GM12865 (cell line): ENCODE data around the gene ORM2.
"Not testable (repeated sequence)": the region's sequence is repeated elsewhere in the genome, so short reads cannot be mapped to it uniquely, and the experiment has no call there.

Source experiments
- DNase-seq: peaks from one replicate; pipeline ENCODE4 v3.0.0; 2010; ENCODE audit warnings: low read depth
- H3K4me3 ChIP-seq: 2 replicates; pipeline ENCODE4 v1.5.1; 2011; ENCODE audit warnings: mild to moderate bottlenecking, low read depth, low read length, control low read depth
- TF ChIP-seq, protein P1 (sequence below): IDR thresholded peaks from 2 replicates; pipeline ENCODE4 v1.5.1; 2011; ENCODE audit warnings: low read length, control low read depth, low read depth, inconsistent platforms; ENCODE audit not compliant: insufficient read depth; ENCODE audit errors: missing control alignments

ORM2 gene

DNA sequence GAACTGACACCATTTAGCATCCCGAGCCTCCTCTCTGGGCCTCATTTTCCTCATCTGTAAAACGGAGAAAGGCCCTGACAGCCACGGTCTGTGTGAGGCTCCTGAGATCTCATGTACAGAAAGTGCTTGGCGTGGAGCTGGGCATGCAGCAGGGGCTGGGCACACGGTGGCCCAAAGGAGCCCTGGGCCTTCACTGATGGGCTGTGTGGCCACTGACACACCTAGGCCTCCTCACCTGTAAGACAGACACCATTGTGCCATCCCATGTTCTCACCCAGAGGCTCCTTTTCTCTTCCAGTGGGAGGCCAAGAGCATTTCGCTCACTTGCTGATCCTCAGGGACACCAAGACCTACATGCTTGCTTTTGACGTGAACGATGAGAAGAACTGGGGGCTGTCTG, 5.2 kb upstream of the ORM2 start:
- no peak for DNase-seq
- TF ChIP-seq, protein P1, sequence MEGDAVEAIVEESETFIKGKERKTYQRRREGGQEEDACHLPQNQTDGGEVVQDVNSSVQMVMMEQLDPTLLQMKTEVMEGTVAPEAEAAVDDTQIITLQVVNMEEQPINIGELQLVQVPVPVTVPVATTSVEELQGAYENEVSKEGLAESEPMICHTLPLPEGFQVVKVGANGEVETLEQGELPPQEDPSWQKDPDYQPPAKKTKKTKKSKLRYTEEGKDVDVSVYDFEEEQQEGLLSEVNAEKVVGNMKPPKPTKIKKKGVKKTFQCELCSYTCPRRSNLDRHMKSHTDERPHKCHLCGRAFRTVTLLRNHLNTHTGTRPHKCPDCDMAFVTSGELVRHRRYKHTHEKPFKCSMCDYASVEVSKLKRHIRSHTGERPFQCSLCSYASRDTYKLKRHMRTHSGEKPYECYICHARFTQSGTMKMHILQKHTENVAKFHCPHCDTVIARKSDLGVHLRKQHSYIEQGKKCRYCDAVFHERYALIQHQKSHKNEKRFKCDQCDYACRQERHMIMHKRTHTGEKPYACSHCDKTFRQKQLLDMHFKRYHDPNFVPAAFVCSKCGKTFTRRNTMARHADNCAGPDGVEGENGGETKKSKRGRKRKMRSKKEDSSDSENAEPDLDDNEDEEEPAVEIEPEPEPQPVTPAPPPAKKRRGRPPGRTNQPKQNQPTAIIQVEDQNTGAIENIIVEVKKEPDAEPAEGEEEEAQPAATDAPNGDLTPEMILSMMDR: no peak

DNA sequence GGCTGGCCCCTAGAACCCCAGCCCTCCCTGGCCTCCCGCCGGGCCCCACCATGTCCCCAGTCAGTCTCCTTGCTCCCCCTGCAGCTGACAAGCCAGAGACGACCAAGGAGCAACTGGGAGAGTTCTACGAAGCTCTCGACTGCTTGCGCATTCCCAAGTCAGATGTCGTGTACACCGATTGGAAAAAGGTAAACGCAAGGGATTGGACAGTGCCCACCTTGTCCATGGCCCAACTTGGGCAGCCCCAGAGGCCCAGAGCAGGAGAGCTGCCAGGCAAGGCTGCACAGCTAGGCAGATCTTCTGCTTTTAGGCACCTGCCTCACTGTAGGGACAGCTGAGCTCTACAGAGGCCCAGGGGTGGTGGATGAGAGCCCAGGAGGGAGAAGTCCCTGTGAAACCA, 4.7 kb upstream of the ORM2 start:
- not testable (repeated sequence) for DNase-seq, H3K4me3 ChIP-seq

More for the DNA sequence above, 5.2 kb upstream of the ORM2 start:
- H3K4me3 ChIP-seq: no peak overlapping the region

DNA sequence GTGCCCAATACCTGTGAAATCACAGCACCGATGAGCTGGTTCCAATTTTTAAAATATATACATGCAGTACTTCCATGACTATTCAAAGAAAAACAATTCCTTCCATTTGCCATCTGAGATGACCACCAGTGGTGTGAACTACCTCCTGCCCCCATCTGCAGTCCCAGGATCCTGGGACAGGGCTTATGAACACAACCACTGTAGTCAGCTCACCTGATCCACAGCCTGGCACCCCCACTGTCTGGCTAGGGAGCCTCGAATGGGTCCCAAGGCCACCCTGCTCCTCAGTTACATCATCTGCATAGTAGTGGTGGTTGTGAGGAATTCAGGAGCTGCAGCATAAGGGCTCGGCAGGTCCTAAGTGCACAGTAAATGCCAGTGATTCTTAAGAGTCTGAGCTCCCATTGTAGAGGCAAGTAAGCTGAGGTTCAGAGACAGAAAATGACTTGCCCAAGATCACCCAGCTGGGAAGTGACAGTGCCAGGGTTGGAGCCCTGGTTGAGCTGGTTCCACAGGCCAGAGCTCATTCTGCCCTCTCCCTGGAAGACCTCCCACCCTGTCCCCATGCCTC, 3.9 kb upstream of the ORM2 start:
- not testable (repeated sequence) for DNase-seq, H3K4me3 ChIP-seq

DNA sequence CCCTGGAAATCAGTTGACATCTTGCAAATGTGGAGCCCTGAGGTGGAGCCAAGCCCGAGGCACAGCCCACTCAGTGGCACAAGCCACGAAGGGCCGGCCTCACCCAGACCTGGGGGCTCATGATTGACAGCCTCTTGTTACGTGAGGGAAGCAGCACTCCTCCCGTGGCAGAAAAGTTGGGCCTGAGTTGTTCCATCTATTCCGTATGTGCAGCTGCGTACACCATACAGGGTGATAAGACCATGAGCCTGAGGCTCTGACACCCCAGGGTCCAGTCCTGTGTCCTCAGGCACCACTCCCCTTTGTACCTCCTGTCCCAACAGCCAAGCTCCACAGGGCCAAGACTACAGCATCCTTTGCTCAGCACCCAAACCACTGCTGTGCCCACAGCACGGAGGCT, 1.9 kb upstream of the ORM2 start:
- no peak overlapping the region for H3K4me3 ChIP-seq
- DNase-seq: no peak
- TF ChIP-seq, protein P1: no peak

DNA sequence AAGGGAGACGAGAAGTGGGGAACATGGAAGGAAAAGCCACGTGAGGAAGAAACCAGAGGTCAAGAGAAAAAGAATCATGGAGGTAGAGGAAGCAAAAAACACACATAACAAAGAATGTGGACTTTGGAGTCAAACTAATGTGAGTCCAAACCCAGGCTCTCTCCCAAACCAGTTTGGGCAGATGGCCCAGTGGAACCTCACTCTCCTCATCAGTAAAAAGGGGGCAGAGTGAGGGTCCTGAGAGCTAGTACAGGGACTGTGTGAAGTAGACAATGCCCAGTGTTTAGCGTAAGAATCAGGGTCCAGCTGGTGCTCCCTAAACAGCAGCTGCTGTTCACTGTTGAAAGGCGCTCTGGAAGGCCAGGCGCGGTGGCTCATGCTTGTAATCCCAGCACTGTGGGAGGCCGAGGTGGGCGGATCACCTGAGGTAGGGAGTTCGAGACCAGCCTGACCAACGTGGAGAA, 1.3 kb upstream of the ORM2 start:
- not testable (repeated sequence) for DNase-seq, H3K4me3 ChIP-seq

DNA sequence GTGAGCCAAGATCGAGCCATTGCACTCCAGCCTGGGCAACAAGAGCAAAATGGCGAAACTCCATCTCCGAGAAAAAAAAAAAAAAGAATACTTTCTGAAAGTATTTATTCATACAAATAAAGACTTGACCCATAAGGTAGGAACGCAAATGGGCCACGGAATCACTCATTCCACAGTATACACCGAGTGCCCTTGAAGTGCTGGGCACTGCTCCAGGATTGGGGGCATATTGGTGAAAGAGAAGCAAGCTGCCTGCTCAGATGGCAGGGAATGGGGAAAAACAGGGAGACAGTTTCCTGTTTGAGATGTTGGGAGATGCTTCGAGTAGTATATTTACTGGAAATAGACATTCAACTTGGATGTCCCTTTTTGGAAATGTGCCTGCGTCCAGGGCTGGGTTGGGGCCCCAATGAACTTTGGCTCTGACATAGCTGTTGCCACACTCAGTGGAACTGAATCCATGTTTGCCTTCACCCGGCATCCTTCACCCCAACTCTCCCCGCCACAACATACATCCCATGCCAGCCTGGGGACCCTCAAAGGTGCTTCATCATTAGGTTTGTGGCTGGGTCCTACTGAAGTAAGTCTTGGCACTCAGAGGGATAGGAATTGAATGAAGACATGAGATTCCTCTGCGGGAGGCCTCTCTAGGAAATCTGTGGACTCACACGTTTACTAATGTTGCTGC, 588 bp upstream of the ORM2 start:
- H3K4me3 ChIP-seq, DNase-seq: not testable (repeated sequence)

DNA sequence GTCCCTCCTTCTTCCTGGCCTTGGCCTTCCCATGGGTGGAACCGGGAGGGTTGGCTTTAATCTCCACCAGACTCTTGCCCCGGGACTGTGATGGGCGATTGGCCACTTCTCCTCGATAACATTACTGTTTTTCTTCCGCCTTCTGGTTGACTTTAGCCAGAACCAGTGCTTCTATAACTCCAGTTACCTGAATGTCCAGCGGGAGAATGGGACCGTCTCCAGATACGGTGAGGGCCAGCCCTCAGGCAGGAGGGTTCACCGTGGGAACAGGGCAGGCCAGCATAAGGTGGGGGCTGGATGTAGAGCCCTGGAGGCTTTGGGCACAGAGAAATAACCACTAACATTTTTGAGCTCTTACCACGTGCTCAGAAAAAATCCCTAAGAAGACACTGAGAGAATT, 967 bp downstream of the ORM2 start:
- TF ChIP-seq, protein P1: no peak
- no peak overlapping the region for H3K4me3 ChIP-seq
- DNase-seq: no peak

DNA sequence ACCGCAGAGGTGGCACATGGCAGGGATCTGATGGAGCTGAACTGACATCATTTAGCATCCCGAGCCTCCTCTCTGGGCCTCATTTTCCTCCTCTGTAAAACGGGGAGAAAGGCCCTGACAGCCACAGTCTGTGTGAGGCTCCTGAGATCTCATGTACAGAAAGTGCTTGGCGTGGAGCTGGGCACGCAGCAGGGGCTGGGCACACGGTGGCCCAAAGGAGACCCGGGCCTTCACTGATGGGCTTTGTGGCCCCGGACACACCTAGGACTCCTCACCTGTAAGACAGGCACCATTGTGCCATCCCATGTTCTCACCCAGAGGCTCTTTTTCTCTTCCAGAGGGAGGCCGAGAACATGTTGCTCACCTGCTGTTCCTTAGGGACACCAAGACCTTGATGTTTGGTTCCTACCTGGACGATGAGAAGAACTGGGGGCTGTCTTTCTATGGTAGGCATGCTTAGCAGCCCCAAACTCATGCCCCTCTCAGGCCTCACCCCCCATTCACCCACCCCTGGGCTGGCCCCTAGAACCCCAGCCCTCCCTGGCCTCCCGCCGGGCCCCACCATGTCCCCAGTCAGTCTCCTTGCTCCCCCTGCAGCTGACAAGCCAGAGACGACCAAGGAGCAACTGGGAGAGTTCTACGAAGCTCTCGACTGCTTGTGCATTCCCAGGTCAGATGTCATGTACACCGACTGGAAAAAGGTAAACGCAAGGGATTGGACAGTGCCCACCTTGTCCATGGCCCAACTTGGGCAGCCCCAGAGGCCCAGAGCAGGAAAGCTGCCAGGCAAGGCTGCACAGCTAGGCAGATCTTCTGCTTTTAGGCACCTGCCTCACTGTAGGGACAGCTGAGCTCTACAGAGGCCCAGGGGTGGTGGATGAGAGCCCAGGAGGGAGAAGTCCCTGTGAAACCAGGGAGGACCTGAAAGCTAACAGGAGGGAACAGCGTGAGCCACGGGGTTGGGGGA, 1.8 kb downstream of the ORM2 start:
- not testable (repeated sequence) for DNase-seq, H3K4me3 ChIP-seq

DNA sequence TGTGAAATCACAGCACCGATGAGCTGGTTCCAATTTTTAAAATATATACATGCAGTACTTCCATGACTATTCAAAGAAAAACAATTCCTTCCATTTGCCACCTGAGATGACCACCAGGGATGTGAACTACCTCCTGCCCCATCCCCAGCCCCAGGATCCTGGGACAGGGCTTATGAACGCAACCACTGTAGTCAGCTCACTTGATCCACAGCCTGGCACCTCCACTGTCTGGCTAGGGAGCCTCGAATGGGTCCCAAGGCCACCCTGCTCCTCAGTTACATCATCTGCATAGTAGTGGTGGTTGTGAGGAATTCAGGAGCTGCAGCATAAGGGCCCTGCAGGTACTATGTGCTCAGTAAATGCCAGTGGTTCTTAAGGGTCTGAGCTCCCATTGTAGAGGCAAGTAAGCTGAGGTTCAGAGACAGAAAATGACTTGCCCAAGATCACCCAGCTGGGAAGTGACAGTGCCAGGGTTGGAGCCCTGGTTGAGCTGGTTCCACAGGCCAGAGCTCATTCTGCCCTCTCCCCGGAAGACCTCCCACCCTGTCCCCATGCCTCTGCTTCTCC, 2.9 kb downstream of the ORM2 start:
- not testable (repeated sequence) for H3K4me3 ChIP-seq

DNA sequence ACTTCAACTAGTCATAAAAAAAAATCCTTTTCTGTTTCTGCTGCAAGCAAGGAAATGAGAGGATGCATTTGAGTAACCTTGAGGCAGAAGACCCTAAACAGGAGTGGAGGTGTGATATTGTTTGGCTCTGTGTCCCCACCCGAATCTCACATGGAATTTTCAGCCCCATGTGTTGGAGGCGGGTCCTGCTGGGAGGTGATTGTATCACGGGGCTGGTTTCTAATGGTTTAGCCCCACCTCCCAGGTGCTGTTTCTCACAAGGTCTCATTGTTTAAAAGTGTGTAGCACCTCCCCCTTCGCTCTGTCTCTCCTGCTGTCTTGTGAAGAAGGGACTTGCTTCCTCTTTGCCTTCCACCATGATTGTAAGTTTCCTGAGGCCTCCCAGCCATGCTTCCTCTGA, 4.0 kb downstream of the ORM2 start:
- H3K4me3 ChIP-seq, DNase-seq: not testable (repeated sequence)

More for the DNA sequence above, 2.9 kb downstream of the ORM2 start:
- DNase-seq: not testable (repeated sequence)
